ENCODE measurements around the gene SPTBN5.

Gene SPTBN5

GRCh38 chr15:41903782-41904181, 9.9 kb upstream of the SPTBN5 start:
- no peak for DNase-seq (ENCODE audit: low read depth in 2 of 2)

GRCh38 chr15:41901431-41901830, 7.6 kb upstream of the SPTBN5 start:
- DNase-seq (ENCODE audit: low read depth in 2 of 2) = no peak

GRCh38 chr15:41900526-41901380, 6.9 kb upstream of the SPTBN5 start:
- no peak for DNase-seq (ENCODE audit: low read depth in 2 of 2)

- DNase-seq (ENCODE audit: low read depth in 2 of 2) = no peak
These were observed 6.1 kb upstream of the SPTBN5 start for GRCh38 chr15:41899854-41900442.

GRCh38 chr15:41897363-41897799, 3.5 kb upstream of the SPTBN5 start:
- no peak for DNase-seq (ENCODE audit: low read depth in 2 of 2)

- no peak for DNase-seq (ENCODE audit: low read depth in 2 of 2)
These were observed 2.7 kb upstream of the SPTBN5 start for GRCh38 chr15:41896566-41896965.

- no peak for DNase-seq (ENCODE audit: low read depth in 2 of 2)
These were observed 2.1 kb upstream of the SPTBN5 start for GRCh38 chr15:41895957-41896356.

- DNase-seq (ENCODE audit: low read depth in 2 of 2) = no peak
These were observed 1.6 kb upstream of the SPTBN5 start for GRCh38 chr15:41895491-41895890.

- DNase-seq (ENCODE audit: low read depth in 2 of 2) = peak in 1 of 2 donors; percentile 78
These were observed 1.1 kb upstream of the SPTBN5 start for GRCh38 chr15:41894791-41895463.

GRCh38 chr15:41894251-41894790, 468 bp upstream of the SPTBN5 start:
- no peak for DNase-seq (ENCODE audit: low read depth in 2 of 2)

GRCh38 chr15:41892621-41893421, 1.0 kb downstream of the SPTBN5 start:
- no peak for DNase-seq (ENCODE audit: low read depth in 2 of 2)

- no peak for DNase-seq (ENCODE audit: low read depth in 2 of 2)
These were observed 1.9 kb downstream of the SPTBN5 start for GRCh38 chr15:41891946-41892345.

- no peak for DNase-seq (ENCODE audit: low read depth in 2 of 2)
These were observed 2.6 kb downstream of the SPTBN5 start for GRCh38 chr15:41891226-41891625.

GRCh38 chr15:41890050-41890690, 3.7 kb downstream of the SPTBN5 start:
- DNase-seq (ENCODE audit: low read depth in 2 of 2) = no peak

- no peak for DNase-seq (ENCODE audit: low read depth in 2 of 2)
These were observed 5.1 kb downstream of the SPTBN5 start for GRCh38 chr15:41888662-41889253.

- no peak for DNase-seq (ENCODE audit: low read depth in 2 of 2)
These were observed 6.0 kb downstream of the SPTBN5 start for GRCh38 chr15:41887893-41888292.

GRCh38 chr15:41887161-41887560, 6.7 kb downstream of the SPTBN5 start:
- no peak for DNase-seq (ENCODE audit: low read depth in 2 of 2)

- no peak for DNase-seq (ENCODE audit: low read depth in 2 of 2)
These were observed 7.1 kb downstream of the SPTBN5 start for GRCh38 chr15:41886741-41887140.

GRCh38 chr15:41885841-41886240, 8.0 kb downstream of the SPTBN5 start:
- DNase-seq (ENCODE audit: low read depth in 2 of 2) = no peak

GRCh38 chr15:41885321-41885720, 8.5 kb downstream of the SPTBN5 start:
- no peak for DNase-seq (ENCODE audit: low read depth in 2 of 2)

GRCh38 chr15:41884458-41884857, 9.4 kb downstream of the SPTBN5 start:
- no peak for DNase-seq (ENCODE audit: low read depth in 2 of 2)
